Bronchial epithelial cell (primary cell): ENCODE measurements around the gene AK6. TPM values are rescaled to one million over a fixed set of nuclear protein-coding genes. Genes with fewer than 3 reads are reported as not detected.
A peak's percentile ranks its signal among the peaks of the same experiment; 100 is the strongest.

Experiments
- DNase-seq: peaks from one replicate; pipeline ENCODE4 v3.0.0-alpha.2; 2010; ENCODE audit warnings: low read depth
- FAIRE-seq: peaks from 2 replicates; lab custom pipeline; 2011; peaks lifted over from hg19 to GRCh38; lab: Jason Lieb, UNC
- H3K27me3 ChIP-seq: 2 replicates; pipeline ENCODE4 v1.5.1; 2011; ENCODE audit warnings: low read length; ENCODE audit not compliant: control insufficient read depth, insufficient read depth
- H3K36me3 ChIP-seq: 2 replicates; pipeline ENCODE4 v1.5.1; 2011; ENCODE audit warnings: low read length; ENCODE audit not compliant: control insufficient read depth, insufficient read depth
- H3K4me3 ChIP-seq: 2 replicates; pipeline ENCODE4 v1.5.1; 2011; ENCODE audit warnings: mild to moderate bottlenecking, low read depth, low read length, control low read depth
- CTCF ChIP-seq: IDR thresholded peaks from 2 replicates; pipeline ENCODE4 v1.5.1; 2011; ENCODE audit warnings: mild to moderate bottlenecking, moderate library complexity, low read length, control low read depth, inconsistent platforms; ENCODE audit not compliant: insufficient read depth, severe bottlenecking
- total RNA-seq: library from RNA; depleted of rRNA; stranded (reverse); fragments of >200 nt; gene quantifications from 2 replicates; pipeline ENCODE4 v1.2.1, GENCODE V29; 2014

Gene AK6
- total RNA-seq, 1 donor from 2014 or later, result 32.6 TPM

- DNase-seq (peak; percentile 38), FAIRE-seq (no peak)
- TF ChIP-seq CTCF, result no peak
- Histone ChIP-seq H3K27me3 (no peaks in the 10 kb centered on the region), H3K36me3 (peaks cover 4% of the 10 kb centered on the region), H3K4me3 (peak overlapping the region; percentile 90)
Observed at GRCh38 chr5:69368458-69369339, 621 bp downstream of the AK6 start.

- DNase-seq (no peak), FAIRE-seq (no peak)
- H3K27me3 ChIP-seq, result no peaks in the 10 kb centered on the region
- peak overlapping the region; percentile 90 for H3K4me3 ChIP-seq
- H3K36me3 ChIP-seq, result peaks cover 4% of the 10 kb centered on the region
- TF ChIP-seq CTCF, result no peak
Observed at GRCh38 chr5:69367697-69368279, 1.5 kb downstream of the AK6 start.

- DNase-seq (peak; percentile 4), FAIRE-seq (no peak)
- peaks cover 4% of the 10 kb centered on the region for H3K36me3 ChIP-seq
- H3K4me3 ChIP-seq, result no peak overlapping the region
- H3K27me3 ChIP-seq, result no peaks in the 10 kb centered on the region
- no peak for TF ChIP-seq CTCF
Observed at GRCh38 chr5:69364850-69365249, 4.5 kb downstream of the AK6 start.

GRCh38 chr5:69364414-69364813 is 4.9 kb downstream of the AK6 start:
- H3K4me3 ChIP-seq, result no peak overlapping the region
- H3K27me3 ChIP-seq, result no peaks in the 10 kb centered on the region
- TF ChIP-seq CTCF, result peak; percentile 19
- FAIRE-seq, result no peak
- peaks cover 4% of the 10 kb centered on the region for H3K36me3 ChIP-seq
- DNase-seq, result peak; percentile 17

- no peaks in the 10 kb centered on the region for H3K27me3 ChIP-seq
- H3K36me3 ChIP-seq, result peaks cover 1% of the 10 kb centered on the region
- no peak overlapping the region for H3K4me3 ChIP-seq
- TF ChIP-seq CTCF, result no peak
- DNase-seq, result no peak
- FAIRE-seq, result no peak
Observed at GRCh38 chr5:69360442-69360841, 8.9 kb downstream of the AK6 start.
